Retina (tissue), 1 donor: ENCODE measurements around the gene MEI1.
"Not testable (repeated sequence)": the region's sequence is repeated elsewhere in the genome, so short reads cannot be mapped to it uniquely, and the experiment has no call there.

ENCODE experiments used
- DNase-seq: peaks from one replicate; pipeline ENCODE4 v3.0.0-alpha.2; 2016

The MEI1 gene

GRCh38 chr22:41822317-41823057, 123.2 kb downstream of the MEI1 start:
- DNase-seq, result no peak

GRCh38 chr22:41823797-41824196, 124.5 kb downstream of the MEI1 start:
- DNase-seq, result no peak

- no peak for DNase-seq
Observed at GRCh38 chr22:41825376-41825775, 126.1 kb downstream of the MEI1 start.

- DNase-seq, result no peak
Observed at GRCh38 chr22:41826021-41826420, 126.7 kb downstream of the MEI1 start.

GRCh38 chr22:41826430-41827383, 127.4 kb downstream of the MEI1 start:
- peak; percentile 56 for DNase-seq

GRCh38 chr22:41827671-41828070, 128.4 kb downstream of the MEI1 start:
- DNase-seq, result no peak

- DNase-seq, result no peak
Observed at GRCh38 chr22:41828516-41828915, 129.2 kb downstream of the MEI1 start.

GRCh38 chr22:41830174-41830573, 130.9 kb downstream of the MEI1 start:
- no peak for DNase-seq

- no peak for DNase-seq
Observed at GRCh38 chr22:41831383-41831782, 132.1 kb downstream of the MEI1 start.

GRCh38 chr22:41831828-41832552, 132.7 kb downstream of the MEI1 start:
- DNase-seq, result no peak

GRCh38 chr22:41832553-41833368, 133.5 kb downstream of the MEI1 start, which contains the start of gene SREBF2:
Gene SREBF2, plus strand, starts transcription at chr22:41833105. Its CDS starts 166 bp downstream, at chr22:41833271.
- DNase-seq, result peak; percentile 99

GRCh38 chr22:41833369-41834004, 134.2 kb downstream of the MEI1 start:
- DNase-seq, result peak; percentile 85

- DNase-seq, result no peak
Observed at GRCh38 chr22:41834005-41834944, 135.0 kb downstream of the MEI1 start.

- not testable (repeated sequence) for DNase-seq
Observed at GRCh38 chr22:41835462-41835861, 136.2 kb downstream of the MEI1 start.

- no peak for DNase-seq
Observed at GRCh38 chr22:41836551-41836950, 137.2 kb downstream of the MEI1 start.

GRCh38 chr22:41838842-41839618, 139.7 kb downstream of the MEI1 start:
- DNase-seq, result no peak

- no peak for DNase-seq
Observed at GRCh38 chr22:41840216-41840615, 140.9 kb downstream of the MEI1 start.

GRCh38 chr22:41841085-41841712, 141.9 kb downstream of the MEI1 start:
- DNase-seq, result no peak
